Measurements from ENCODE around the gene NLRP2B.
"Not testable (repeated sequence)": the region's sequence is repeated elsewhere in the genome, so short reads cannot be mapped to it uniquely, and the experiment has no call there.

NLRP2B gene

GRCh38 chrX:57680160-57680559 lies at the start of gene NLRP2B:
Gene NLRP2B (minus strand): TSS chrX:57680260.
- no peak for DNase-seq (ENCODE audit: low read depth in 2 of 2)

GRCh38 chrX:57725995-57726394 lies 45.9 kb upstream of the NLRP2B start:
- not testable (repeated sequence) for DNase-seq (ENCODE audit: low read depth in 2 of 2)

GRCh38 chrX:57681341-57681740 lies 1.3 kb upstream of the NLRP2B start:
- DNase-seq (ENCODE audit: low read depth in 2 of 2) = no peak

GRCh38 chrX:57678686-57679428 lies 1.2 kb downstream of the NLRP2B start:
- DNase-seq (ENCODE audit: low read depth in 2 of 2) = no peak

GRCh38 chrX:57677132-57677858 lies 2.8 kb downstream of the NLRP2B start:
- no peak for DNase-seq (ENCODE audit: low read depth in 2 of 2)

GRCh38 chrX:57675320-57675719 lies 4.7 kb downstream of the NLRP2B start:
- no peak for DNase-seq (ENCODE audit: low read depth in 2 of 2)

GRCh38 chrX:57674861-57675260 lies 5.2 kb downstream of the NLRP2B start:
- DNase-seq (ENCODE audit: low read depth in 2 of 2) = no peak

GRCh38 chrX:57669961-57670360 lies 10.1 kb downstream of the NLRP2B start:
- no peak for DNase-seq (ENCODE audit: low read depth in 2 of 2)

GRCh38 chrX:57667010-57667409 lies 13.1 kb downstream of the NLRP2B start:
- no peak for DNase-seq (ENCODE audit: low read depth in 2 of 2)

- DNase-seq (ENCODE audit: low read depth in 2 of 2) = no peak
These were observed 25.0 kb downstream of the NLRP2B start for GRCh38 chrX:57655065-57655464.

GRCh38 chrX:57652705-57653104 lies 27.4 kb downstream of the NLRP2B start:
- DNase-seq (ENCODE audit: low read depth in 2 of 2) = no peak

GRCh38 chrX:57651169-57651919 lies 28.7 kb downstream of the NLRP2B start:
- no peak for DNase-seq (ENCODE audit: low read depth in 2 of 2)

GRCh38 chrX:57647020-57647419 lies 33.0 kb downstream of the NLRP2B start:
- DNase-seq (ENCODE audit: low read depth in 2 of 2) = no peak

GRCh38 chrX:57643698-57644097 lies 36.4 kb downstream of the NLRP2B start:
- no peak for DNase-seq (ENCODE audit: low read depth in 2 of 2)

GRCh38 chrX:57641338-57641737 lies 38.7 kb downstream of the NLRP2B start:
- DNase-seq (ENCODE audit: low read depth in 2 of 2) = no peak

GRCh38 chrX:57640674-57641016 lies 39.4 kb downstream of the NLRP2B start:
- no peak for DNase-seq (ENCODE audit: low read depth in 2 of 2)

- DNase-seq (ENCODE audit: low read depth in 2 of 2) = not testable (repeated sequence)
These were observed 50.6 kb downstream of the NLRP2B start for GRCh38 chrX:57629438-57629837.
